HG03095 (cell line): ENCODE data around the gene PLPPR1.
"Not testable (repeated sequence)": the region's sequence is repeated elsewhere in the genome, so short reads cannot be mapped to it uniquely, and the experiment has no call there.

ENCODE experiments used
- ATAC-seq: cut with Tn5 transposase; IDR thresholded peaks from one replicate; pipeline ENCODE4 v1.9.1; 2021; ENCODE audit warnings: moderate library complexity; ENCODE audit not compliant: unreplicated experiment

Gene PLPPR1

GRCh38 chr9:101119206-101119819 is 90.8 kb downstream of the PLPPR1 start:
- ATAC-seq = peak; percentile 87

- no peak for ATAC-seq
These were observed 93.4 kb downstream of the PLPPR1 start for GRCh38 chr9:101121836-101122399.

GRCh38 chr9:101126556-101126955 is 98.0 kb downstream of the PLPPR1 start:
- ATAC-seq = no peak

- not testable (repeated sequence) for ATAC-seq
These were observed 98.8 kb downstream of the PLPPR1 start for GRCh38 chr9:101127369-101127768.

DNA sequence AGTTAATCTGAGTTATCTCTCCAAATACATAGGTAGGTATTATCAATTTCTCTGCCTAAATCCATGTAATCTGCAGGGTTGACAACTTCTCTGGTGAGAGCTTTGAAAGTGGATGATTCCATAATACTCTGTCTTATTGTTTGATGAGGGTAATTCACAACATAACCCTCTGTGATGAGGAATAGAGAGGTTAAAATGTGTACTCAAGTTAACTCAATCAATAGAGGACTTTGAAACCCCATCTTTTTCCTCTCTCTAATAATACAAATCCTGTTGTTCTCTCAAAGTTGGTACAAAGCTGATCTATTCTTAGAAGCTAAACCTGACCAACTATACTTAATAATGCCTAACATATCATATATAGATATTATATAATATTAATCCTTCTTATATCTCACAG is 100.1 kb downstream of the PLPPR1 start:
- ATAC-seq = no peak

DNA sequence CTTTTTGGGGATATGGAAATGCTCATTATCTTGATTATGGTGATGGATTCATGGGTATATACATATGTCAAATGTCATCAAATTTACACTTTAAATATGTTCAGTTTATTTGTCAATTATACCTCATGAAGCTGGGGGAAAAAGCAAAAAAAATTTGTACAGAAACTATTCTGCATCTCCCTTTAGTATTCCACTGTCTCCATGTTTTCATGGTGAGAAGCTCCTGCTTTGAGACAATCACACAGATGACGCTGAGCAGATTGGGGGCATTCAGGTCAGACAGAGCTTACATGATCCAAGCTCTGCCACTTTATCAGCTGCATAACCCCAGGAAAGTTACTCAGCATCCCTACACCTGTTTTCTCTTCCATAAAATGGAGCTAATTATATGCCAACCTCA is 101.5 kb downstream of the PLPPR1 start:
- no peak for ATAC-seq

DNA sequence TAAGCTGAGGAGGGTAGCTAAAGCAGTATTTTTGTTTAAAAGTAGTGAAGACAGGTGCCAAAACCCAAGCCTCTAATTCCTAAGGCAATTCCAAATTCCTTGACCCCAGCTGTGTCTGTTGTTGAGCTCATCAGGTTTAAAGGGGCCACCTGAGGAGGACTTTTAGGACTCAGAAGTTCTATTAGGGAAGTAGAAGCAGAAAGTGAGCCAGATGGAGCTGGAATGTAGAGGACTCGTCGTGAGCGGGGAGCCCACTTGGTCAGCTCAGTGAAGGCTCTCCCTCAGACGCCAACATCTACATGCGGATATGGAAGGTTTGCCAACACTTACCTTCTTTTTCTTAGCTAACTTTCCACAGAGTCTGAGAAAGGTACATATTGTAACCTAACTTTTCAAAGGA is 102.8 kb downstream of the PLPPR1 start:
- no peak for ATAC-seq

GRCh38 chr9:101132801-101133200 is 104.3 kb downstream of the PLPPR1 start:
- no peak for ATAC-seq

DNA sequence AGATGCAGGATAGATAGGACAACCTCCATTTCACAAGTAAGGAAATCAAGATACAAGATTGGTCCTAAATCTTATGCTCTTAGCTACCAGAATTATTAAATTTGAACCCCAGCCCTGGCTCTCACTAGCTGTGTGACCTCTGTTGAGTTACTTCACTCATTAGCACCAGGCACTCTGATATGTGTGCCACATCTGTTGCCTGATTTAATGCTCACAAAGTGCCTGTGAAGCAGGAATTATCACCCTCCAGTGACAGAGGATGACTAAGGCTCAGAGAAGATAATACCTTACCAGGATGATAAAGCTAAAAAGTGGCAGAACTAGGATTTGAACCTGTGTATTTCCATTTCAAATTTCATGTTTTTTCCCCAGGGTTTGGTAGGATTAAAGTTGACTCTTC is 110.0 kb downstream of the PLPPR1 start:
- ATAC-seq = no peak

DNA sequence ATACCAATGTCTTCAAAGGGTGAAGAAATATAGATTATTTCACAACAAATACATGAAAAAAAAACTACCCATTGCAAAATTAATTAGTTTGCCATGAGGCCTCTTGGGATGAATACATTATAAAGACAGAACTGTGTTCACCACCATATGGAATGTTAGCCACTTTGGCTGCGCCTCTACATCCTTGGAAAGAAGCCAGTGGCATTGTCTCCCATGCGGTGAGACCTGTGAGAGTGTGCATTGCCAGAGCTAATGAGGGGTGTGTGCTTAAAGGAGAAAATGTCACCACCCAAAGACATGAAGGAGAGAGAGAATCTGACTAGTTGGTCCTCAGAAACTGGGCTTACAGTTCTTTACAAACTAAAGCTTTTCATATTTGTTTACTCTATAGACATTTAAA is 110.6 kb downstream of the PLPPR1 start:
- ATAC-seq = no peak

GRCh38 chr9:101140764-101141163 is 112.2 kb downstream of the PLPPR1 start:
- no peak for ATAC-seq

DNA sequence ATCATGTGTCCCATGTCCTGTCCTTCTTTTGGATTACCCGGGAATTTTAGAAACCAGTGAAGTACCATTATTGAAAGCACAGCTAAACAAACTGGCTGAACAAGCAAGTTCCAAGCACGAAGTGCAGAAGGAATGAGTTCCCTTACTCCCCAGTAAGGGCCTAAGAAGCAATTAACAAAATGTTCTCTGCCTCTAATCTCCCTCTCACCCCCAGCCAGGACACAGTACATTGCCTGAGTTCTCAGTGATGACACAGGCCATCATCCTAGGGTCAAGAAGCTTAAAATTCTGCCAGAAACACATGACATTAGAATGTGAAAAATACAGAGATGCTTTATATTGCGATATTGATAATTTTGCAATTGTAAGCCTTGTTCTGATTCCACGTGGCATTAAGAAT is 118.0 kb downstream of the PLPPR1 start:
- ATAC-seq = no peak

- ATAC-seq = no peak
These were observed 119.8 kb downstream of the PLPPR1 start for GRCh38 chr9:101148344-101148743.

GRCh38 chr9:101158361-101158760 is 129.8 kb downstream of the PLPPR1 start:
- no peak for ATAC-seq

- ATAC-seq = no peak
These were observed 133.7 kb downstream of the PLPPR1 start for GRCh38 chr9:101162231-101162630.

GRCh38 chr9:101165131-101165530 is 136.6 kb downstream of the PLPPR1 start:
- ATAC-seq = no peak

- ATAC-seq = no peak
These were observed 139.1 kb downstream of the PLPPR1 start for GRCh38 chr9:101167490-101168134.

DNA sequence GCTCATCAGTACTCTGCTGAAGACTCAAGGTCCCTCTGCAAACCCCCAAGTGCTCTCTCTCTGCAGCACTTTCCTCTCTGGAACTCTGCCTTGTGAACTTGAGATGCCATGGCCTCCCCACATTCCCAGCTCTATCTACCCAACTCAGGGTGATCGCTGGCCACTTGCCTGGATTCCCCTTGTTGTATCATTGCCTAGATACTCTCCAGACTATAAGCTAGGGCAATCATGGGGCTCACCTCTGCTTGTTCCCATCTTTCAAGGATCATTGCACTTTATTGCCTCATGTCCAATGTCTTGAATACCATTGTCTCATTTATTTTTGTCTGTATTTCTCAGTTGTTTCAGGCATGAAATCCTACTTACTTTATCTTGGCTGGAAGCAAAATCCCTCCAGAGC is 144.1 kb downstream of the PLPPR1 start:
- ATAC-seq = no peak

DNA sequence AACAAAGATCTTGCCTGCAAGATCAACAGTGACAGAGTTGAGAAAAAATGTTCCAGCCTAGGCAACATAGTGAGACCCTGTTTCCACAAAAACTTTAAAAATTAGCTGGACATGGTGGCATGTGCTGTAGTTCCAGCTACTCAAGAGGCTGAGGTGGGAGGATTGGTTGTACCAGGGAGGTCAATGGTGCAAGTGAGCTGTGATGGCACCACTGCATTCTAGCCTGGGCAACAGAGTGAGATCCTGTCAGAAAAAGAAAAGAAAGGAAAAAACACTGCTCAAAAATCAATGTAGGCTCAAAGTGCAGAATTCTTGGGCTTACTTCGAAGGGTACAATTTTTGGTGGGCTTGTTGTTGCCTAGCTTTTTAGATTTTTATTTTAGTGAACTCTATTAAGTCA is 145.4 kb downstream of the PLPPR1 start:
- no peak for ATAC-seq

DNA sequence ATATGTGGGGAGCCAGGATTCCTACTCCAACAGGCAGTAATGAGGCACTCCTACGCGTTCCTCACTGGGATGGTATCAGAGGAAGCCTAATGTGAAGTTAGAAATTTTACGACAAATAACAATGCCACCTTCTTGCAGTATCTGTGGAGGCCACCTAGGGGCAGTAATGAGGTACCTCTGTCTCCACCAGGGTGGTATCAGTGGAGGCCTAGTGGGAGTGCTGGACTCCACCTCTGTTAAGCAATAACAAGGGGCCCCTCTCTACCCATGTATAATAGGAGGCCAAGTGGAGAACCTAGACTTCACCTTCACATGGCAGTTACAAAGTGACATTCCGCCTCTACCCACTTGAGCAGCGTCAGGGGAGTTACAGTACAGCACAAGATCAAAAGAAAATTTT is 147.9 kb downstream of the PLPPR1 start:
- ATAC-seq = no peak

DNA sequence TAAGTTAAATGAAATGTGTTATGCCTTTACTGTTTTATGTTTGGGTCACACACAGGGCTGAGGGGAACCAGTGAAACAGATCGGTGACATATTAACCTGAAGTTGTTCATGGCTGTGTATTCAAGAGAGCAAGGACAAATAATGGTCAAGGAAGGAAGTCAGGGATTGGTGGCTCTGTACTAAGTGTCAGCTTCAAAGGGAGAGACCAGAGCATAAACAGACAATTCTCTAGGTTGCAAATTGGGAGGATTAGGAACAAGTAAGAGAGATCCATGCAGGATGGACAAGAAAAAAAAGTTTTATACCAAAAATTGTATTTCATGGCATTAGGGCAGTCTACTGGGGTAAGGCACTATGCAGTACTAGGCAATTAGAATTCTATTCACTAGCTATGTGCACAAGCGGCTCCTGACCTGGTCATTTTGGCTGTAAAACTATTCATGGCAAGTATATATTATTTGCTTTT is 156.3 kb downstream of the PLPPR1 start:
- ATAC-seq = no peak

DNA sequence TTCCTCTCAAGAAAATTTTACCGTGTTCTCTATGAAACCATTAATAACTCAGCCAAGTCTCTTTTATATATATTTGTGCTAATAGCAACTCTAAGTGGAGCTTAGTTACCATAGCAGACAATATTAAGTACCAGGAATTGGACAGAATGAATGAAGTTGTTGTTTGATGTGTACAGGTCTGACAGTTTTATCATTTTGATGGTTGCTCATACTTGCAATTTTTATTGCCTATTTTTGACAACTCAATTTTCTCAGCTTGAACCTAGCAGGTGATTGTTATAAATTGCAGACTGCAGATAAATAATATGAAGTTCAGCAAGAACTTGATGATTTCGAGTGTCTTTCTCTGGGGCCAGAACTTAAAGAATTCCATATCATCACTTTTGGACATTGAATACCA is 163.2 kb downstream of the PLPPR1 start:
- ATAC-seq = no peak

DNA sequence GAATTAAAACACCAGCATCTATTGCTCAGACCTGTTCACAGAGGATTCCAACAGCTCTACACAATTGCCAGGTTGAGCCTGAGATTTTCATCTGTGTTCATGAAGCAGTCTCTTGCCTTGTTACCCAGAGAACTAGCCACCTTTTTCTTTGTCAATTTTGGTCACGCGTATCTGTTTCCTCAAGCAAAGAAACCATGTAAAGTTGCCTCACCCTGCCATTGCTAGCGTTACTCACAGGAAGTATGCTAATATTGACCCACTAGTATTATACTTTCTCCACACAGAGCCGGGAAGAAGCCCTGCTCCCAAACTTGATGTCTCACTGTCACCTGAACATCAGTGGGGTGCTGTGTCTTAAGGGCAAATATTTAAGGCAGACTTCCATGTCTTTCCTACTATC is 168.5 kb downstream of the PLPPR1 start:
- ATAC-seq = no peak
